AG04449 (cell line): ENCODE results near the gene MS4A8.
"Not testable (repeated sequence)": the region's sequence is repeated elsewhere in the genome, so short reads cannot be mapped to it uniquely, and the experiment has no call there.

Experiments used
- CTCF ChIA-PET: fragments of 350-600 bp; formaldehyde crosslinking; extraction: SDS; loops from one replicate; lab custom pipeline; 2021; ENCODE audit warnings: antibody characterized with exemption; lab: Yijun Ruan, JAX
- POLR2A ChIA-PET: fragments of 400-600, 350-600 bp; formaldehyde crosslinking; extraction: SDS; loops from one replicate; lab custom pipeline; 2020; ENCODE audit warnings: antibody characterized with exemption, inconsistent platforms; lab: Yijun Ruan, JAX
- DNase-seq: peaks from one replicate; pipeline ENCODE4 v3.0.0-alpha.2; 2010; ENCODE audit warnings: low read depth, low spot score
- H3K4me3 ChIP-seq: 2 replicates; pipeline ENCODE4 v1.5.1; 2011; ENCODE audit warnings: low read depth, mild to moderate bottlenecking, control low read depth, low read length
- CTCF ChIP-seq: IDR thresholded peaks from one replicate; pipeline ENCODE4 v1.5.1; 2011; ENCODE audit warnings: mild to moderate bottlenecking, moderate library complexity, low read length, control low read depth, inconsistent platforms; ENCODE audit not compliant: insufficient read depth; ENCODE audit errors: missing control alignments

The MS4A8 gene

GRCh38 chr11:60680455-60681119, 18.8 kb upstream of the MS4A8 start:
- no peak for DNase-seq
- ChIA-PET POLR2A (no interaction called here), CTCF (no interaction called here)
- no peak overlapping the region for H3K4me3 ChIP-seq
- no peak for TF ChIP-seq CTCF

- H3K4me3 ChIP-seq, POLR2A ChIA-PET, DNase-seq, CTCF ChIA-PET: not testable (repeated sequence)
Observed at GRCh38 chr11:60684541-60684848, 14.9 kb upstream of the MS4A8 start.

GRCh38 chr11:60691661-60692060, 7.8 kb upstream of the MS4A8 start:
- H3K4me3 ChIP-seq = no peak overlapping the region
- DNase-seq = no peak
- CTCF ChIA-PET = no interaction called here
- TF ChIP-seq CTCF = no peak
- POLR2A ChIA-PET = no interaction called here

- no peak overlapping the region for H3K4me3 ChIP-seq
- DNase-seq = no peak
- TF ChIP-seq CTCF = no peak
- ChIA-PET CTCF (no interaction called here), POLR2A (no interaction called here)
Observed at GRCh38 chr11:60699936-60700335, 524 bp downstream of the MS4A8 start.

GRCh38 chr11:60700689-60701468, 1.5 kb downstream of the MS4A8 start:
- no peak for DNase-seq
- no peak for TF ChIP-seq CTCF
- H3K4me3 ChIP-seq = no peak overlapping the region
- ChIA-PET CTCF (no interaction called here), POLR2A (no interaction called here)

- TF ChIP-seq CTCF = no peak
- ChIA-PET POLR2A (no interaction called here), CTCF (no interaction called here)
- DNase-seq = no peak
- no peak overlapping the region for H3K4me3 ChIP-seq
Observed at GRCh38 chr11:60701469-60701818, 2.0 kb downstream of the MS4A8 start.

- POLR2A ChIA-PET = no interaction called here
- no peak for DNase-seq
- no peak overlapping the region for H3K4me3 ChIP-seq
- no peak for TF ChIP-seq CTCF
- CTCF ChIA-PET = no interaction called here
Observed at GRCh38 chr11:60703374-60703773, 4.0 kb downstream of the MS4A8 start.
